ENCODE measurements around the gene SMC1B.
"Not testable (repeated sequence)": the region's sequence is repeated elsewhere in the genome, so short reads cannot be mapped to it uniquely, and the experiment has no call there.

GRCh38 chr22:45447596-45447995 is 34.2 kb upstream of the SMC1B start:
- TF ChIP-seq, protein P1, sequence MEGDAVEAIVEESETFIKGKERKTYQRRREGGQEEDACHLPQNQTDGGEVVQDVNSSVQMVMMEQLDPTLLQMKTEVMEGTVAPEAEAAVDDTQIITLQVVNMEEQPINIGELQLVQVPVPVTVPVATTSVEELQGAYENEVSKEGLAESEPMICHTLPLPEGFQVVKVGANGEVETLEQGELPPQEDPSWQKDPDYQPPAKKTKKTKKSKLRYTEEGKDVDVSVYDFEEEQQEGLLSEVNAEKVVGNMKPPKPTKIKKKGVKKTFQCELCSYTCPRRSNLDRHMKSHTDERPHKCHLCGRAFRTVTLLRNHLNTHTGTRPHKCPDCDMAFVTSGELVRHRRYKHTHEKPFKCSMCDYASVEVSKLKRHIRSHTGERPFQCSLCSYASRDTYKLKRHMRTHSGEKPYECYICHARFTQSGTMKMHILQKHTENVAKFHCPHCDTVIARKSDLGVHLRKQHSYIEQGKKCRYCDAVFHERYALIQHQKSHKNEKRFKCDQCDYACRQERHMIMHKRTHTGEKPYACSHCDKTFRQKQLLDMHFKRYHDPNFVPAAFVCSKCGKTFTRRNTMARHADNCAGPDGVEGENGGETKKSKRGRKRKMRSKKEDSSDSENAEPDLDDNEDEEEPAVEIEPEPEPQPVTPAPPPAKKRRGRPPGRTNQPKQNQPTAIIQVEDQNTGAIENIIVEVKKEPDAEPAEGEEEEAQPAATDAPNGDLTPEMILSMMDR (IDR thresholded peaks at IDR 0.05): not testable (repeated sequence)
- TF ChIP-seq POLR2A (IDR thresholded peaks at IDR 0.05): not testable (repeated sequence)

Measured in breast epithelium (tissue), 3 donors.